Placental pericyte (primary cell): ENCODE data around the gene FSHB. TPM values are rescaled to one million over a fixed set of nuclear protein-coding genes. Genes with fewer than 3 reads are reported as not detected.

Experiments
- total RNA-seq: library from RNA; depleted of rRNA; stranded (reverse); fragments of >200 nt; gene quantifications from 2 replicates; pipeline ENCODE4 v1.2.3, GENCODE V29; 2012

Gene FSHB
- total RNA-seq: not detected in 2 replicates

DNA sequence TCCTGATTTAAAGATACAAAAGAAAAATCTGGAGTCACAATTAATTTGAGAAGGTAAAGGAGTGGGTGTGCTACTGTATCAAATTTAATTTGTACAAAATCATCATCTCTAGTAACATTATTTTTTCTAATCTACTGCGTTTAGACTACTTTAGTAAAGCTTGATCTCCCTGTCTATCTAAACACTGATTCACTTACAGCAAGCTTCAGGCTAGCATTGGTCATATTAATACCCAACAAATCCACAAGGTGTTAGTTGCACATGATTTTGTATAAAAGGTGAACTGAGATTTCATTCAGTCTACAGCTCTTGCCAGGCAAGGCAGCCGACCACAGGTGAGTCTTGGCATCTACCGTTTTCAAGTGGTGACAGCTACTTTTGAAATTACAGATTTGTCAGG lies at the start of gene FSHB:
TSS of gene FSHB (plus strand) at position 301 of the 400 bp plus-strand sequence. CDS start 889 bp downstream, outside the sequence.

Other genes with a start within 250 kb of the FSHB start
- gene KCNA4, start 214.0 kb upstream of the FSHB start, total RNA-seq: not detected in 2 replicates
- gene ARL14EP, start 92.1 kb downstream of the FSHB start, total RNA-seq: 12.7 and 13.0 TPM in 2 replicates